ENCODE measurements around the gene CEACAM4.

DNA sequence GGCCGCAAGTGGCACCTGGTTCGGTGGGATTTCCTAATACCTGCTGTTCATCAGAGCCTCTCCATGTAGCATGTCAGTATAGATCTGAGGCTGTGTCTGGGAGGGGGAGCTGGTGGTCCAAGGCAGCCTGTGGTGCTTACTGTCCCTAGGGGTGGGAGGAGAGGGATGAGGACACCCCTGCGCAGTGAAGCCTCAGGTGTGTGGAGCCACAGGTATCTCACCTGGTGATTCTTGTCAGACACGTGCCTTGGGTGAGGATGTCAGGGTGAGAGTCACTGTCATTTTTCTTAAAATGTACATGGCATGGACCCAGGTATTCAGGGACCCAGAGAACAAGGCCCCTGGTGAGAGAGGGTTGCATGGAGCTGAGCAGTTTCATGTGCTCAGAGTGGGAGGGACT is 11.7 kb downstream of the CEACAM4 start:
- TF ChIP-seq, protein P1, sequence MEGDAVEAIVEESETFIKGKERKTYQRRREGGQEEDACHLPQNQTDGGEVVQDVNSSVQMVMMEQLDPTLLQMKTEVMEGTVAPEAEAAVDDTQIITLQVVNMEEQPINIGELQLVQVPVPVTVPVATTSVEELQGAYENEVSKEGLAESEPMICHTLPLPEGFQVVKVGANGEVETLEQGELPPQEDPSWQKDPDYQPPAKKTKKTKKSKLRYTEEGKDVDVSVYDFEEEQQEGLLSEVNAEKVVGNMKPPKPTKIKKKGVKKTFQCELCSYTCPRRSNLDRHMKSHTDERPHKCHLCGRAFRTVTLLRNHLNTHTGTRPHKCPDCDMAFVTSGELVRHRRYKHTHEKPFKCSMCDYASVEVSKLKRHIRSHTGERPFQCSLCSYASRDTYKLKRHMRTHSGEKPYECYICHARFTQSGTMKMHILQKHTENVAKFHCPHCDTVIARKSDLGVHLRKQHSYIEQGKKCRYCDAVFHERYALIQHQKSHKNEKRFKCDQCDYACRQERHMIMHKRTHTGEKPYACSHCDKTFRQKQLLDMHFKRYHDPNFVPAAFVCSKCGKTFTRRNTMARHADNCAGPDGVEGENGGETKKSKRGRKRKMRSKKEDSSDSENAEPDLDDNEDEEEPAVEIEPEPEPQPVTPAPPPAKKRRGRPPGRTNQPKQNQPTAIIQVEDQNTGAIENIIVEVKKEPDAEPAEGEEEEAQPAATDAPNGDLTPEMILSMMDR (IDR thresholded peaks at IDR 0.05 in 2 of 3, conservative IDR thresholded peaks at IDR 0.05 in 1 of 3; ENCODE audit: borderline replicate concordance in 1 of 3, insufficient read depth in 1 of 3, low read depth in 2 of 3, low read length in 2 of 3) = no peak
- TF ChIP-seq, protein P2, sequence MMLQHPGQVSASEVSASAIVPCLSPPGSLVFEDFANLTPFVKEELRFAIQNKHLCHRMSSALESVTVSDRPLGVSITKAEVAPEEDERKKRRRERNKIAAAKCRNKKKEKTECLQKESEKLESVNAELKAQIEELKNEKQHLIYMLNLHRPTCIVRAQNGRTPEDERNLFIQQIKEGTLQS (IDR thresholded peaks at IDR 0.05) = no peak

Data from HCT116 (cell line).